ENCODE data around the gene PPP1R3D. TPM values are rescaled to one million over a fixed set of nuclear protein-coding genes. Genes with fewer than 3 reads are reported as not detected.
A peak's percentile ranks its signal among the peaks of the same experiment; 100 is the strongest.

Gene PPP1R3D
- polyA plus RNA-seq, 3 donors, result 2.0 to 3.9 (median 3.5) TPM

- Histone ChIP-seq H3K79me2 (ENCODE audit: insufficient read depth, low read length) (no peaks in the 10 kb centered on the region), H3K27me3 (ENCODE audit: control insufficient read depth in 2 of 2, insufficient read depth in 2 of 2, low read length in 2 of 2) (no peaks in the 10 kb centered on the region), H4K20me1 (ENCODE audit: insufficient read depth, low read length) (no peaks in the 10 kb centered on the region), H3K27ac (ENCODE audit: low read depth in 1 of 2, low read length in 2 of 2) (no peak overlapping the region), H2AFZ (ENCODE audit: insufficient read depth, low read depth, low read length, poor library complexity, severe bottlenecking) (no peak overlapping the region), H3K4me1 (ENCODE audit: control insufficient read depth in 1 of 2, insufficient read depth in 2 of 2, low read length in 2 of 2) (peaks cover 22 to 26% of the 10 kb centered on the region in 2 donors), H3K9me3 (replicated peaks in 1 of 2; ENCODE audit: control insufficient read depth in 1 of 2, insufficient read depth in 1 of 2, low read length in 2 of 2) (no peaks in the 10 kb centered on the region), H3K9ac (ENCODE audit: insufficient read depth, low read length, poor library complexity, severe bottlenecking) (no peak overlapping the region), H3K36me3 (replicated peaks in 1 of 2; ENCODE audit: control insufficient read depth in 1 of 2, insufficient read depth in 2 of 2, low read length in 2 of 2) (no peaks in the 10 kb centered on the region), H3K4me3 (replicated peaks in 1 of 3; ENCODE audit: low read depth in 2 of 3, low read length in 3 of 3) (no peak overlapping the region), H3K4me2 (replicated peaks; ENCODE audit: extremely low read depth, low read length, poor library complexity, severe bottlenecking) (no peak overlapping the region)
- peaks cover 0 to 12% (median 4%) of the 10 kb centered on the region in 7 donors for H3K9me3 Mint-ChIP-seq
- DNase-seq, result no peak
- intact Hi-C loops (cut with micrococcal nuclease), result no loop called here
- peaks cover 0 to 2% (median 0%) of the 10 kb centered on the region in 3 donors for H3K27me3 Mint-ChIP-seq (ENCODE audit: low read depth in 3 of 3)
- no peak for TF ChIP-seq CTCF (IDR thresholded peaks at IDR 0.05)
- peaks cover 25% of the 10 kb centered on the region for H3K4me1 Mint-ChIP-seq
- H3K4me3 Mint-ChIP-seq, result no peak overlapping the region
- peaks cover 7 to 13% of the 10 kb centered on the region in 2 donors for H3K36me3 Mint-ChIP-seq
- WGBS (ENCODE audit: insufficient coverage), result no CpG with 5 or more reads among the region's 9 CpGs
- no peak overlapping the region for H3K27ac Mint-ChIP-seq
Measured at GRCh38 chr20:59983076-59983475, 43.0 kb upstream of the PPP1R3D start.

- Mint-ChIP-seq H3K4me1 (peaks cover 11% of the 10 kb centered on the region), H3K27ac (peak overlapping the region in 1 of 7 donors; percentile 26), H3K27me3 (ENCODE audit: low read depth in 3 of 3) (no peaks in the 10 kb centered on the region), H3K4me3 (no peak overlapping the region), H3K9me3 (peaks cover 0 to 7% (median 4%) of the 10 kb centered on the region in 7 donors), H3K36me3 (peaks cover 0 to 4% of the 10 kb centered on the region in 2 donors)
- TF ChIP-seq CTCF (IDR thresholded peaks at IDR 0.05), result no peak
- WGBS (ENCODE audit: insufficient coverage), result 95% methylated on average over 5 of the region's 9 CpGs
- no peaks in the 10 kb centered on the region for H3K79me2 ChIP-seq (ENCODE audit: insufficient read depth, low read length)
- H3K9me3 ChIP-seq (replicated peaks in 1 of 2; ENCODE audit: control insufficient read depth in 1 of 2, insufficient read depth in 1 of 2, low read length in 2 of 2), result no peaks in the 10 kb centered on the region
- no peak for DNase-seq
- H3K9ac ChIP-seq (ENCODE audit: insufficient read depth, low read length, poor library complexity, severe bottlenecking), result no peak overlapping the region
- no peaks in the 10 kb centered on the region for H4K20me1 ChIP-seq (ENCODE audit: insufficient read depth, low read length)
- no peak overlapping the region for H3K27ac ChIP-seq (ENCODE audit: low read depth in 1 of 2, low read length in 2 of 2)
- H3K27me3 ChIP-seq (ENCODE audit: control insufficient read depth in 2 of 2, insufficient read depth in 2 of 2, low read length in 2 of 2), result no peaks in the 10 kb centered on the region
- H3K36me3 ChIP-seq (replicated peaks in 1 of 2; ENCODE audit: control insufficient read depth in 1 of 2, insufficient read depth in 2 of 2, low read length in 2 of 2), result no peaks in the 10 kb centered on the region
- intact Hi-C loops (cut with micrococcal nuclease), result no loop called here
- no peak overlapping the region for H2AFZ ChIP-seq (ENCODE audit: insufficient read depth, low read depth, low read length, poor library complexity, severe bottlenecking)
- no peak overlapping the region for H3K4me2 ChIP-seq (replicated peaks; ENCODE audit: extremely low read depth, low read length, poor library complexity, severe bottlenecking)
- no peak overlapping the region for H3K4me3 ChIP-seq (replicated peaks in 1 of 3; ENCODE audit: low read depth in 2 of 3, low read length in 3 of 3)
- H3K4me1 ChIP-seq (ENCODE audit: control insufficient read depth in 1 of 2, insufficient read depth in 2 of 2, low read length in 2 of 2), result peaks cover 9 to 11% of the 10 kb centered on the region in 2 donors
Measured at GRCh38 chr20:59977086-59977485, 37.0 kb upstream of the PPP1R3D start.

Data from CD14-positive monocyte (primary cell).